Measurements from ENCODE around the gene ST7. TPM values are rescaled to one million over a fixed set of nuclear protein-coding genes. Genes with fewer than 3 reads are reported as not detected.

The ST7 gene
- polyA plus RNA-seq, 3 donors: 12.4 to 17.4 (median 15.3) TPM

DNA sequence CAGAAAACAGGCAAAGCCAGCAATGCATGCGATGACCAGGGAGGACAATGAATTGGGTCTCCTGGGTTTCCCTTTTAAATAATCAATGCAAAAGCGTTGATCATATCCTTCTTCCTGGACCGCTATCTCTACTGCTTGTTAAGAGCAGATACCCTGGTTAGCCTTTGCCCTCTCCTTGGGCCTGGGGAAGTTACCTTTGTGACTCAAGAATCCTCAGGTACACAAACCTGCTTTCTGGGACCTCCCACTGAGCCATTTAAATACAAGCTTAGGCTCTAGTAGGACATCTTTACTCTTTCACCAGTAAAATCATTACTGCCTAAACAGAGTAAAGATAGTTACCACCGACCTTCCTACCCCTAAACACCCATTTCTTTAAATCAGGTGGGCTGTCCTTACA, 195.7 kb downstream of the ST7 start:
- H3K27ac ChIP-seq (ENCODE audit: low read depth, low read length): no peak overlapping the region
- 91 to 97% (median 96%) methylated on average over 4 of the region's 4 CpGs for WGBS, 3 donors

DNA sequence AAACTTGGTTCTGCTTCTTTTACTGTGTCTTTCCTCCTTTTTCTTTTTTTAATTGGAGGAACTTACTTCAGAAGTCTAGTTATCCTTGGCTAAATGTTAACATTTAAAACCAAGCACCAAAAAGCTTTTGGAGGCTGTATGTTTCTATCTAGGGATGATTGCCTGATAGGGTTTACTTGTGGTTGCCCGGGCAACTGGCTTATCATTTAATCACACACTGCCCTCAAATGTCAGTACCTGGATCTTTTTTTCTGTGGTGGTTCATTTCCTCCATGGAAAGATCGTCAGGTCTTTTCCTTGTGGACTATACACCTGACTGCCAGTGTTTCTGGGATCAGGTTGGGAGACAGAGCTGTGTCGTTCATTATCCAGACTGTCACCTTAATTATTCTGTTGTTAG, 196.4 kb downstream of the ST7 start:
- no peak overlapping the region for H3K27ac ChIP-seq (ENCODE audit: low read depth, low read length)
- 75 to 94% (median 89%) methylated on average over 3 of the region's 3 CpGs for WGBS, 3 donors

DNA sequence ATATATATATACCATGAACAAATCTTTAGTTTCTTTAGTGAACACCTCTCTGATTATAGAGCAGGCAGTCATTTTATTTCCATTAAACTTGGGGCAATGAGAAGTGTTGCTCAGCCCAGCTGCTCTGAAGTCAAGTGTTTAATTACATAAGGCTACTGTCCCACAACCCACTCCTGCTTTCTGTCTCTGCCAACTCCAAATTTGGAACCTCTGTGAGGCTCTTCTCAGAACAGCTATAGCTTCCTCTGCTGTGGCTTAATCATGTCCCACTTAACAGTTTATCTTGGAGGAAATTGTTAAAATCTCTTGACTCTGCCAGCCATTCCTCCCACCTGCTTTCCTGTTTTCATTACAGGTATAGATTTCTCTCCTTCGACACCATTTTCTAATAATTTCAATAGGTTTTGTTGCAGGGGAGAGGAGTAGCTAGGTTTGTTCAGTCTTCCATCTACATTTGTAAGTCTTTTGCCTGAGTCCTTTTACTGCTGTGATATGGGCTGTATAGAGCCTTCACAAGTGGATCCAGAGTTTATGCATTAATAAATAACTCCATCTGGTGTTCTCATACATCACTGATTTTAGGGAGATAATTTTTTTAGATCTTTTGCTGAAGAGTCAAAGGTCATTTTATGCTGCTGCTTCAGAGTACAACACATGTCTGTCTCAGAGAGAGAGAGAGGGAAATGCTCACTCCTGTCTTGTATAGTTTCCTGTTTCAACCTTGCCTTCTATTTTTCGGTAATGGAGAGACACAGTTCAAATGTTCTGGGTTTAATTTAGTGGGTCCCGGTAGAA, 199.1 kb downstream of the ST7 start:
- 76 to 89% (median 80%) methylated on average over 3 of the region's 3 CpGs for WGBS, 3 donors
- no peak overlapping the region for H3K27ac ChIP-seq (ENCODE audit: low read depth, low read length)

DNA sequence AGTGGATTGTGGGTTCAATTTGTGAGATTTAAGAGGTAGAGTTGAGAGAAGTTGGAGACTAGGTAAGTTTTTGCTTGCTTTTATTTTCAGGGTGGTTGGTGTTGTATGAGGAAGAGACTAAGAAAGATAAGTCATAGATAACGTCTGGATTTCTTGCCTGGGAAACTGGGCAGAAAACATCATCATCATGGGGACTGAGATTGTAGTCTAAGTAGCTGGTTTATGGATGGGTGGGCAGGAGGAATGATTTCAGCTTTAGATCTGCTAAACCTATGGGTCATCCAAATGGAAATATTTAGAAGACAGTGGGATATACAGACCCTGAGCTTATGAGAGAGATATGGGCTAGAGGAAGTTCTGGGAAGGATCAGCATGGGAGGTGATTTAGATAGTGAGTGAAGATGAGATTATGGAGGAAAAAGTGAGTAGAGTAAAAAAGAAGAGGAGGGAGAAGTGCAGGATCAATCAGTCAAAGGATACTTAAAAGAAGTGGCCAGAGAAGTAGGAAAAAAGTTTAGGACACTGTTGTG, 199.8 kb downstream of the ST7 start:
- WGBS, 3 donors: 76 to 83% (median 76%) methylated on average over 1 of the region's 1 CpG
- H3K27ac ChIP-seq (ENCODE audit: low read depth, low read length): no peak overlapping the region

DNA sequence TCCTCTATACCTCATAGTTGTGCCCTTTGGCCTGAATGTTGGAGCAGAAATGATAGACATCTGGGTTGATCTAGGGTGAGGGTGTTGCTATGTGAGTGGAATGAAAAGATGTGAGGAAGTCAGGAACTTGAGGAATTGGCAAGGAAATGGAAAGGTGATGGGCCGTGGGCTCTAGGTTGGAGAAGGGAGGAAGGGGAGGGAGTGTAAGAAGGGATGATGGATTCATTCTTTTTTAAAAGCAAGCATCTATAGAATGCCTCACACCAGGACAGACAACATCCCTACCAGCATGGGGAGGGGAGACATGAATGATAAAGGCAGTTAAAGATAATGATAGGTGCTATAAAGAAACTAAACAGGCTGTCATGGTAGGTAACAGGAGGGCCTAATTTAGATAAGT, 201.4 kb downstream of the ST7 start:
- WGBS, 3 donors: 93 to 100% (median 95%) methylated on average over 1 of the region's 1 CpG

DNA sequence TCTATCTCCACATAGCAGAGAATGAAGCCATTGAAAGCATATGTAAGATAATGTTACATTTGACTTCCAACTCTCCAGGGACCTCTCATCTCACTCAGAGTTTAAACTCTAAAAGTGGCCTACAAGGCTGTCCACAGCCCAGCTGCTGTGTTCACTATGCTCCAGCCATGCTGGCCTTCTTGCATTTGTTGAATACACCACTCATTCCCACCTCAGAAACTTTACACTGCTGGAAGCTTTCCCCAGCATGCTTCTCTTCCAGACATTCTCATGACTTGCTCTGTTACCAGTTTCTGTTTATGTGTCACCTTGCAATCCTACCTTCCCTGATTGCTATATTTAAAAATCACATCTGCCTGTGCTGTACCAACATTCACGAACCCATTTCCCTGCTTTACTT, 202.4 kb downstream of the ST7 start:
- 90 to 97% (median 97%) methylated on average over 1 of the region's 1 CpG for WGBS, 3 donors
- no peak overlapping the region for H3K27ac ChIP-seq (ENCODE audit: low read depth, low read length)

More for the DNA sequence above, 201.4 kb downstream of the ST7 start:
- H3K27ac ChIP-seq (ENCODE audit: low read depth, low read length): no peak overlapping the region

DNA sequence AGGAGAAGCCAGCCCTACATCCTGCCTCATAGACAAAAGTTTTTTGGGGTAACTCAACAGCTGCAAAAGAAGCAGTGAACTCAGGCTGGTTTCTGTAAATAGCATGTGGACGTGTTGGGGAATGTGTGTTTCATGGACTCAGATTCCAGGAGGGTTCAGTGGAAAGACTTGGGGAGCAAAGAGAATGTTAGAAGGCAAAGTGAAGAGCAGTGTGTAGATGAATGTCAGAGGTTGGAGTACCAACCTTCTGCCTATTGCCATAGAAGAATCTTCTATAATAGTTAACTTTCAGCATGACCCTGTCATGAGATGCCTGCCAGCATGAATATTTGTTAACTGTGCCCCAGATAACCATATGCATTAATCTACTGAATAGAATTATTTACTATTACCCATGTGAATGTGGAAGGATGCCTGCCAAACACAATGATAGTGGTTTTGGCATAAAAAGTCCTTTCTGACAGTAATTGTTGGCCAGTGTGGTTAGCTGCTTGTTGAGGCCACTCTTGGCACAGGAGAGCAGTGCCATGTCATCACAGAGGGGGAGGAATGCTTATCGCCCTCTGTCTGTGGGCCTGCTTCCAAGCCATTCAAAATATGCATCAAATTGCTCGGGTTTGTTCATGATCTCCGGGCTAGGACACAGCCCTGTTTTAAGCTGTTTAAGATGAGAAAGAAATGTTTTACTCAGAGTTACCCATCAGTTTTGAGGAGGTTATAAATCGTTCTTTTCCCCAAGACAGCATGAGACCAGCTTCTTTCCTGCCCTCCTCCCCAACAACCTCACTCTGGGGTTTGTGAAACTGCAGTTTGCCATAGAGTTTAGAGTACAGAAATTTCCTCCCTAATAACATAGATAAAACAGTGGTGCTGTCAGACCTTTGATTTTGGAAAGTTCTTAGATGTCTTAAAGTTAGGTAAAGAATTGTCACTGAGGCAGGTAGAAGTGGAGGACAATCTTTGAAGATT, 204.2 kb downstream of the ST7 start:
- no peak overlapping the region for H3K27ac ChIP-seq (ENCODE audit: low read depth, low read length)
- WGBS, 3 donors: 27 to 44% (median 28%) methylated on average over 5 of the region's 5 CpGs

DNA sequence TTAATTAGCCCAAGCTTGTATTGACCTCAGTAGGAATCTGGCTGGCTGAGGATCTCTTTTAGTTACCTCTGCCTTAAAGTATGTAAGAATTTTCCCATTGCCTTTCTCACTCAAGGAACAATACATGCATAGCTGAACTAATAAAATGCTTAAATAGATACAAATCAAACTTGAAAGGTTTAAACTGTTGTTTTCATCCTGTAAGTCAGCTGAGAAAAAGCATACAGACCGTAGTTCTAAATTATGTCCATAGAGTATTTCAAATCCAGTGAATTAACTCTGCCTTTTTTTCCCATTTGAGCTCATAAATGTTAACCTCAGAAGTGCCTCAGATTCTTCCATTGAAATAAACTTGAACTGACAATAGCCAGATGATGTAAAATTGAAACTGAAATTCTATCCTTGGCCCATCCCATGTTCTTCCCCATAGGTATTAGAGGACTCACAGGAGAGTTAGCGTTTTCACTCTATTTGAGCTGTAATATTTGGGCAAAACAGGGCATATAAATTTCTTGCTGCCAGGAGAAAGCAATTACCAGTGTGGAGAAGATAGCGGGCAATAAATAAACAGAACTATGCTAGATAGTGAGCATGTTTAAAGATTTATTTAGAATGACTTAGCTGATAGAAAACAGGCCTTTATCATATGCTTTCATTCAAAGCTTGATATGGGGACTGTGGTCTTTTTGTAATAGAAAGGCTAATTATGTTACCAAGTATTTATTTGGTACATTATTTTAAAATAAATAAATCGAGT, 205.8 kb downstream of the ST7 start:
- H3K27ac ChIP-seq (ENCODE audit: low read depth, low read length): no peak overlapping the region
- WGBS, 3 donors: 67 to 79% (median 74%) methylated on average over 4 of the region's 4 CpGs

DNA sequence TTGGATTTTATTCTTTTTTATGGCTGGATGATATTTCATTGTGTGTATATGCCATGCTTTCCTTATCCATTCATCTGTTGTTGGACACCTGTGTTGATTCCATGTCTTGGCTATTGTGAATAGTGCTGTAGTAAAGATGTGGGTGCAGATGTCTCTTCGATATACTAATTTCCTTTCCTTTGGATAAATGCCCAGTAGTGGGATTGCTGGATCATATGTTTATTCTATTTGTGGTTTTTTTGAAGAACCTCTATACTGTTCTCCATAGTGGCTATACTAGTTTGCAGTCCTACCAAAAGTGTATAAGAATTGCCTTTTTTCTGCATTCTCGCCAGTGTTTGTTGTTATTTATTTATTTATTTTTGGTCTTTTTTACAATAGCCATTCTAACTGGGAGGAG, 209.8 kb downstream of the ST7 start:
- 94 to 98% (median 94%) methylated on average over 2 of the region's 2 CpGs for WGBS, 3 donors
- no peak overlapping the region for H3K27ac ChIP-seq (ENCODE audit: low read depth, low read length)

DNA sequence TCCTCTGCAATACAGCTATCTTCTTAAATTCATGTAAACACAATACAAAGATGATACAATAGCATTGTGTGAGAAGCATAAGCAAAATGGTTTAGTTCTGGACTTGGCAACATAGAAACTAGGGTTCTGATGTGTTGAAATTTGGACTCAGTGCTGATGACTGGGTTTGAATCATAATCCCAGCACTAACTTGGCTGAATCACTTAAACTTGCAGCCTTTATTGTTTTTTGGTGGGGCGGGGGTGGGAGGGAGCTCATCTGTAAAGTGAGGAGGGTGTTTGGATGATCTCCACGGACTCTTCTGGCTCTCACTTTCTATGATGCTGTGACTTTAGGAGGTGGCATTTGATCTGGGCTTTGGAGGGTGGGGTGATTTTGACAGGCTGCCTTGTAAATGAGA, 211.3 kb downstream of the ST7 start:
- no peak overlapping the region for H3K27ac ChIP-seq (ENCODE audit: low read depth, low read length)
- 77 to 93% (median 81%) methylated on average over 2 of the region's 2 CpGs for WGBS, 3 donors

DNA sequence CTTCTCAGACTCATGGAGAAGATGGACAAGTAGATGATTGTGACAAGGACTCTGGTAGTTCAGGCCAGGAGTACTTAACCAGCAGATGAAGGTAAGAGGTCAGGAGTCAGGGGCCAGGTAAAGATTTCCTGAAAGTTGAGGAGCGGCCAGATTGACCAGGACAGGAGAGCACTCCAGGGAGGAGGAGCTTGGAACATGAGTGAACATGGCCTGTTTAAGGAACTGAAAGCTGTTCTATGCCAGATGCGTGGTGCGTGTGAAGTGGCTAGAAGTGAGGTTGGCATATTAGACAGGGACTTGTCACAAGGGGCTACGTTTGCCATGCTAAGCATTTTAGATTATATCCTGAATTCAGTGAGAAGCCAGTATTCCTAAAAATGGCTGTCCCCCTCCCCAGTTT, 212.4 kb downstream of the ST7 start:
- WGBS, 3 donors: 90 to 99% (median 91%) methylated on average over 4 of the region's 4 CpGs
- H3K27ac ChIP-seq (ENCODE audit: low read depth, low read length): no peak overlapping the region

DNA sequence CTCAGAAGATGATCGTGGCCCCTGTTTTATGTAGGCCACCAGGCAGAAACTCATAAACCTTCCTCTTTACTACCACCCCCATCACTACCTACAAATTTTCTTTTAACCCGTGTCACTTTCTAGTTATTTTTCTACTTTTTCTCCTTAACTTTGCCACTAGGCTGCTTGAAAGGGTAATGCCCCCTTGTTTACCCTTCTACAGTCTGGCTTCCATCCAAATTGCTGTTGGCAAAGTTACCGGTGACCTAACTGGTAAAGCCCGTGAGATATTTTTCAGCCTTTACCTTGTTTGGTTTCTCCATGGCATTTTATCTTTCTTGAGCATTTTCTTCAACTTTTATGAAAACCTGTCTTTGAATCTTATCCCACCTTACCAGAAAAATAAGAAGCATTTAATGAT, 216.6 kb downstream of the ST7 start:
- H3K27ac ChIP-seq (ENCODE audit: low read depth, low read length): no peak overlapping the region
- WGBS, 3 donors: 44 to 87% (median 83%) methylated on average over 4 of the region's 4 CpGs

DNA sequence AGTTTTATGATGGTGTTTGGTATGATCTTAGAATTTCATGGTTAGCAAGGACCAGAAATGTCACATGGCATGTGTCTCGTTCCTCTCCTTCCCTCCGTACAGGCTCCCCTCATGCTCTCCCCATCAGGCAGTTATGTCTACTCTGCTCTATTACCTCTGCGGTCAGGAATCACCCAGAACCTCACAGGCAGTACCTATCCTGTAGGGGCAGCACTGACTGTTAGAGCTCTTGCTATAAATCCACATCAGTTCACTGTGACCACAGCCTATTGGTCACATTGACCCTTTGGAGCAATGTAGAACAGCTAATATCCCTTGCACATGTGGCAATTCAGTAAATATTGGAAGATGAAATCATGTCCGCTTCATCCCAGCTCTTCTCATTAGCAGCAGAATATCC, 217.8 kb downstream of the ST7 start:
- H3K27ac ChIP-seq (ENCODE audit: low read depth, low read length): no peak overlapping the region
- WGBS, 3 donors: 93 to 95% (median 94%) methylated on average over 4 of the region's 4 CpGs

DNA sequence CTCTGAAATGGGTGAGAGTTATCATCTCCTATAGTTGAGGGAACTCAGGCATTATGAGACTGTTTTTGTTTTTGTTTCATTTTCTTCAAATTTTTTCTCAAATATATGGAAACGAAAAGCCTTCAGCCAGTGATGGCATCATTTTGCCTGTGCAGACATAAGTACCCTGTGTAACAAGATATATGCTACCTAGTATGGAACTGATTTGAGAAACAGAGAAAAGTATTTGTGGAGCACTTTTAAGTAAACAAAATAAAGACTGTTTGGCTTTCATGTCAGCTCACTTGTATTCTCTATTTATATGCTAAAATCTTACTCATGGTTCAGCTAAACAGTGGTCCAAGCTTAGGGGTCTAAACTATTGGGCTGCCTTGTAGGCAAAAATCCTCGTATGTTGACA, 219.0 kb downstream of the ST7 start:
- no peak overlapping the region for H3K27ac ChIP-seq (ENCODE audit: low read depth, low read length)
- 85 to 91% (median 91%) methylated on average over 2 of the region's 2 CpGs for WGBS, 3 donors

DNA sequence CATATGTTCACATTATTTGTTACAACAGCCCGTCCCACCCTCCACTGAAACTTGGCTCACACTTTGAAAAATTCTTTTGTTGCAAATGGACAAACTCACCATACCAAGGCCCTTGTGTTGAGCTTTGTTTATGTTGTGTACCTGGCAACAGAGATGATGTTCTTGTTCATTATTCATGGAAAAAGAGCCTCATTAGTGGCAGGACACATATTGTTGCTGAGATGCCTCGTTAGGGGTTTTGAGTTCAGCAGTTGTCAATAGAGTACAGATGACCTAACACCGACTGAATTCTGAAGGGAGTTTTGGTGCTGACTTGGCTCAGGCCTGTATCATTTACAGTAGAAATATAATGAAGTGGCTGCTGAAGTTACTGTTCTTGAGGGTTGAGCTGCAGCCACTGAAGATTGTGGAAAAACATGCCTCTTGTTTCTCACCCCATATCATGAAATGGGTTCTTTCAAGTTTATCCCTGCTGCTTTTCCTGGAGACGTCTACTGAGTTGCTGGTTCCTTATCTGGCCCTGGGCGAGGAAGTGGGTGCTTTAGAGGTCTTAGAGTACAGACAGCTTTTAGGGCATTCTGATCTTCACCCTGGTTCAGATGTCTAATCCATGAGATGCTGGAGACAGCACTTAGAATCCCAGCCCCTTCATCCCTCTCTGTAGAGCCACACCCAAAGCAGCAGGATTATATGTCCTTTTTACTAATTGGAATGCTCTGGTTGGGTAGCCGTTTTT, 219.9 kb downstream of the ST7 start:
- WGBS, 3 donors: 72 to 78% (median 77%) methylated on average over 6 of the region's 6 CpGs
- H3K27ac ChIP-seq (ENCODE audit: low read depth, low read length): no peak overlapping the region

DNA sequence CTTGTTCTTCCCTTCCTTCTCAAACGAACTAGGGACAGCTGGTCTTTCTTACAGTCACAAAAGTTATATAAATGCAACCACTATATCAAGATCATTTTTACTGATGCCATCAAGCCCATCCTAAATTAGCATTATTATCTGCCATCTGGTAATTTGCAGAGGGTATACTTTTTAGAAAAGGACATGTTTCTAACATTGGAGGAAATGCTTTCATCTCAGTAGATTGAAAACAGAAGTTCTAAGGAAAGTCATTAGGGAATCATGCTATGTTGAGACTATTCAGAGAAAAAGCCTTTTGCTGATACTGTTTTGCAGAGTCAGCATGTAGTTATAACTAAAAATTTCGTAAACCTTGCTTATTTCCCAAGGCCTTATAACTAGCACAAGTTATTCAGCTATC, 222.9 kb downstream of the ST7 start:
- WGBS, 3 donors: 65 to 87% (median 71%) methylated on average over 2 of the region's 2 CpGs
- no peak overlapping the region for H3K27ac ChIP-seq (ENCODE audit: low read depth, low read length)

DNA sequence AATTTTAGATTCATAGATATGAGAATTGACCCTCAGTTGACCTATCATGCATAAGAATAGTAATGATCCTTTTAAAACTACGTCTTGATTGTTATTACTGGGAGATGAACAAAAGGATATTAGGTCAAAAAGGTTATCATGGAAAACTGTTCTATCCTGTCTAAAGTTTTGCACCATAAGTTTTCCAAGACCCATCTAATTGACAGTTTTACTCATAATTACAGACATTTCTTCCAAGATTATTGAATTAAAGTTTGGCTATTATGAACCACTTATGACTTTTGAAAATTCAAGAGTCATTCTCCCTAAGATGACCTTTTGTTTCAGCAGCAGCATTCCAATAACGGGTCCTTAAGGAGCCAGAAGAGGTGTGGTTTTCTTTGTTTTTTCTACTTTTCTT, 225.3 kb downstream of the ST7 start:
- H3K27ac ChIP-seq (ENCODE audit: low read depth, low read length): no peak overlapping the region
- 77 to 80% (median 79%) methylated on average over 2 of the region's 2 CpGs for WGBS, 3 donors

DNA sequence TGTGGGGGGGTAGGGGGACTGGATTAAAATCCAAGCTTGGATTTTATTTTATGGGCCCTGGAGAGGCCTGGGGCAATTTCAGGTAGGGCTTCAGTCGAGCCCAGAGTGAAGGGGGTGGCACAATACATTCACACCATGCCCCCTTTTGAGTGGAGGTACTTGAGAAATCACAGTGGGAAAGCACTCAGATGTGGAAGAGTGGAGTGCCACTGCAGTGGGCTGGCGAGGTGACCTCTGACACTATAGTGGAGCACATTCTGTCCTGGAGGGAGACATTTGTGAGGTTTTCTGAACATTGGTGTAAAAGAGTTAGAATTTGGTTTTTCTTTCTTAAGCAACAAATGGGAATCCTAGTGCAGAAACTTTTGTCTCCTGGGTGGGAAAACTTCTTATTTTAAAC, 226.4 kb downstream of the ST7 start:
- no peak overlapping the region for H3K27ac ChIP-seq (ENCODE audit: low read depth, low read length)
- 88 to 93% (median 92%) methylated on average over 2 of the region's 2 CpGs for WGBS, 3 donors
